ENCODE data around the gene NPAS3. TPM values are rescaled to one million over a fixed set of nuclear protein-coding genes. Genes with fewer than 3 reads are reported as not detected.

Gene NPAS3
- total RNA-seq, 2 experiments from 2014 or later = not detected

GRCh38 chr14:33039311-33039710, 100.6 kb downstream of the NPAS3 start:
- POLR2A ChIA-PET = interaction anchor here (0.6 kb wide), 1 partner anchor 1212 kb away, joined by 3 read pairs; no protein-coding TSS in a partner anchor
- intact Hi-C loops (cut with micrococcal nuclease; ENCODE audit: unreplicated experiment) = no loop called here
- no peaks in the 10 kb centered on the region for H4K20me1 ChIP-seq (ENCODE audit: insufficient read depth, low read length)
- no peak overlapping the region for H3K4me2 ChIP-seq (ENCODE audit: low read length)
- no peak overlapping the region for H3K27ac ChIP-seq (ENCODE audit: low read depth, low read length, poor library complexity, severe bottlenecking)
- CTCF ChIA-PET (ENCODE audit: unreplicated experiment) = no interaction called here
- H3K79me2 ChIP-seq (ENCODE audit: insufficient read depth, low read depth, low read length) = no peaks in the 10 kb centered on the region
- no peak for TF ChIP-seq EZH2phosphoT487 (IDR thresholded peaks at IDR 0.05; ENCODE audit: borderline replicate concordance, low read depth, low read length)
- TF ChIP-seq, protein P1, sequence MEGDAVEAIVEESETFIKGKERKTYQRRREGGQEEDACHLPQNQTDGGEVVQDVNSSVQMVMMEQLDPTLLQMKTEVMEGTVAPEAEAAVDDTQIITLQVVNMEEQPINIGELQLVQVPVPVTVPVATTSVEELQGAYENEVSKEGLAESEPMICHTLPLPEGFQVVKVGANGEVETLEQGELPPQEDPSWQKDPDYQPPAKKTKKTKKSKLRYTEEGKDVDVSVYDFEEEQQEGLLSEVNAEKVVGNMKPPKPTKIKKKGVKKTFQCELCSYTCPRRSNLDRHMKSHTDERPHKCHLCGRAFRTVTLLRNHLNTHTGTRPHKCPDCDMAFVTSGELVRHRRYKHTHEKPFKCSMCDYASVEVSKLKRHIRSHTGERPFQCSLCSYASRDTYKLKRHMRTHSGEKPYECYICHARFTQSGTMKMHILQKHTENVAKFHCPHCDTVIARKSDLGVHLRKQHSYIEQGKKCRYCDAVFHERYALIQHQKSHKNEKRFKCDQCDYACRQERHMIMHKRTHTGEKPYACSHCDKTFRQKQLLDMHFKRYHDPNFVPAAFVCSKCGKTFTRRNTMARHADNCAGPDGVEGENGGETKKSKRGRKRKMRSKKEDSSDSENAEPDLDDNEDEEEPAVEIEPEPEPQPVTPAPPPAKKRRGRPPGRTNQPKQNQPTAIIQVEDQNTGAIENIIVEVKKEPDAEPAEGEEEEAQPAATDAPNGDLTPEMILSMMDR (conservative IDR thresholded peaks at IDR 0.05; ENCODE audit: low read length) = no peak
- 0 out of 2 replicates have a peak, but pooled peaks cover 7% of the 10 kb centered on the region for H3K36me3 ChIP-seq (ENCODE audit: insufficient read depth, low read length)
- H3K4me3 ChIP-seq (ENCODE audit: low read depth, low read length, poor library complexity, severe bottlenecking) = no peak overlapping the region
- no peaks in the 10 kb centered on the region for H3K9me2 ChIP-seq (ENCODE audit: insufficient read depth, low read length)
- no peak for DNase-seq (ENCODE audit: low spot score)
- no peaks in the 10 kb centered on the region for H3K4me1 ChIP-seq (ENCODE audit: insufficient read depth, low read length, poor library complexity, severe bottlenecking)
- H2AFZ ChIP-seq (ENCODE audit: low read length) = no peak overlapping the region
- no TSS peak for BruUV-seq (replicated peaks)
- peaks cover 37% of the 10 kb centered on the region; the same call in 1 of the 2 replicates for H3K9me3 ChIP-seq (ENCODE audit: low read length)

GRCh38 chr14:33040372-33041140, 101.9 kb downstream of the NPAS3 start:
- intact Hi-C loops (cut with micrococcal nuclease; ENCODE audit: unreplicated experiment) = no loop called here
- CTCF ChIA-PET (ENCODE audit: unreplicated experiment) = no interaction called here
- TF ChIP-seq EZH2phosphoT487 (IDR thresholded peaks at IDR 0.05; ENCODE audit: borderline replicate concordance, low read depth, low read length) = no peak
- TF ChIP-seq, protein P1 (conservative IDR thresholded peaks at IDR 0.05; ENCODE audit: low read length) = no peak
- no peak overlapping the region for H2AFZ ChIP-seq (ENCODE audit: low read length)
- H3K36me3 ChIP-seq (ENCODE audit: insufficient read depth, low read length) = 0 out of 2 replicates have a peak, but pooled peaks cover 11% of the 10 kb centered on the region
- H3K4me1 ChIP-seq (ENCODE audit: insufficient read depth, low read length, poor library complexity, severe bottlenecking) = no peaks in the 10 kb centered on the region
- no peaks in the 10 kb centered on the region for H3K79me2 ChIP-seq (ENCODE audit: insufficient read depth, low read depth, low read length)
- no peak overlapping the region for H3K4me3 ChIP-seq (ENCODE audit: low read depth, low read length, poor library complexity, severe bottlenecking)
- peaks cover 49% of the 10 kb centered on the region for H3K9me3 ChIP-seq (ENCODE audit: low read length)
- BruUV-seq (replicated peaks) = no TSS peak
- H3K4me2 ChIP-seq (ENCODE audit: low read length) = no peak overlapping the region
- no peak for DNase-seq (ENCODE audit: low spot score)
- no peaks in the 10 kb centered on the region for H4K20me1 ChIP-seq (ENCODE audit: insufficient read depth, low read length)
- no peak overlapping the region for H3K27ac ChIP-seq (ENCODE audit: low read depth, low read length, poor library complexity, severe bottlenecking)
- H3K9me2 ChIP-seq (ENCODE audit: insufficient read depth, low read length) = no peaks in the 10 kb centered on the region
- POLR2A ChIA-PET = no interaction called here

GRCh38 chr14:33042591-33042990, 103.9 kb downstream of the NPAS3 start:
- peaks cover 55% of the 10 kb centered on the region for H3K9me3 ChIP-seq (ENCODE audit: low read length)
- intact Hi-C loops (cut with micrococcal nuclease; ENCODE audit: unreplicated experiment) = no loop called here
- H4K20me1 ChIP-seq (ENCODE audit: insufficient read depth, low read length) = no peaks in the 10 kb centered on the region
- H3K79me2 ChIP-seq (ENCODE audit: insufficient read depth, low read depth, low read length) = no peaks in the 10 kb centered on the region
- H3K4me2 ChIP-seq (ENCODE audit: low read length) = no peak overlapping the region
- ChIA-PET CTCF (ENCODE audit: unreplicated experiment) (no interaction called here), POLR2A (no interaction called here)
- H3K36me3 ChIP-seq (ENCODE audit: insufficient read depth, low read length) = 0 out of 2 replicates have a peak, but pooled peaks cover 11% of the 10 kb centered on the region
- no peak for DNase-seq (ENCODE audit: low spot score)
- H2AFZ ChIP-seq (ENCODE audit: low read length) = no peak overlapping the region
- no peak overlapping the region for H3K4me3 ChIP-seq (ENCODE audit: low read depth, low read length, poor library complexity, severe bottlenecking)
- no TSS peak for BruUV-seq (replicated peaks)
- H3K27ac ChIP-seq (ENCODE audit: low read depth, low read length, poor library complexity, severe bottlenecking) = no peak overlapping the region
- H3K4me1 ChIP-seq (ENCODE audit: insufficient read depth, low read length, poor library complexity, severe bottlenecking) = no peaks in the 10 kb centered on the region
- H3K9me2 ChIP-seq (ENCODE audit: insufficient read depth, low read length) = no peaks in the 10 kb centered on the region
- TF ChIP-seq, protein P1 (conservative IDR thresholded peaks at IDR 0.05; ENCODE audit: low read length) = no peak
- no peak for TF ChIP-seq EZH2phosphoT487 (IDR thresholded peaks at IDR 0.05; ENCODE audit: borderline replicate concordance, low read depth, low read length)
